Hematopoietic multipotent progenitor cell treated with erythropoietin and hydrocortisone succinate and interleukin-3 and kit ligand, for 4 days (in vitro differentiated cells): Measurements from ENCODE around the gene EAF1.
A peak's percentile ranks its signal among the peaks of the same experiment; 100 is the strongest.
"Not testable (repeated sequence)": the region's sequence is repeated elsewhere in the genome, so short reads cannot be mapped to it uniquely, and the experiment has no call there.

Experiments used
- DNase-seq: peaks from one replicate; pipeline ENCODE4 v3.0.0-alpha.2; 2015

EAF1 gene

GRCh38 chr3:15409239-15409638, 18.2 kb upstream of the EAF1 start:
- DNase-seq, result no peak

GRCh38 chr3:15409774-15410173, 17.6 kb upstream of the EAF1 start:
- DNase-seq, result no peak

DNA sequence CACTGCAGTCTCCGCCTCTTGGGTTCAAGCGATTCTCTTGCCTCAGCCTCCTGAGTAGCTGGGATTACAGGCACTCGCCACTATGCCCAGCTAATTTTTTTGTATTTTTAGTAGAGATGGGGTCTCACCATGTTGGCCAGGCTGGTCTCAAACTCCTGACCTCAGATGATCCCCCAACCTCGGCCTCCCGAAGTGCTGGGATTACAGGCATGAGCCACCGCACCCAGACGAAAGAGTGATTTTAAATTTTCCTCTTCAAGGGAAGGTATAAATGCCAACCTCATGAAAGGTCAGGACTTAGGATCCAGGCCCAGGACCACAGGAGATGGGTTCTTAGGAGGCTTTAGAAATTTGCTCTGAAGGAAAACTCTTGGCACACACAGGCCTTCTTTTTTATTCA, 16.4 kb upstream of the EAF1 start:
- not testable (repeated sequence) for DNase-seq

DNA sequence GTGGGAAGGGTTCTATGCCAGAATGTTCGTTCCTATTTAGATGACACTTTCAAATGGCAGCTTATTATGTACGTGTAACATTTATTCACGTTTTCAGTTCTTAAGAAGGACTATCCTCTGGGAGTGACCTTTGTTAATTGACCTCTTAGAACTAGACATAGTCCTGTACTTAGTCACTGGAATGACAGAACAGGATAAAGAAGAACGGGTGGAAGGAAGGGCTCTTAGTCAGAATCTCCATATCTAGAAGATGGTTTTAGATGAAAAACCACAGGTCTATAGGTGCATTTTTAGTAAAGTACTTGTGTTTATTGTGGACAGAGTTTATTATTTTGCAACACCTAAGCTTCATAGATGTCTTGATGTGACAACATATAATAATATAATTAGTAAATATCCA, 6.5 kb upstream of the EAF1 start:
- DNase-seq, result no peak

DNA sequence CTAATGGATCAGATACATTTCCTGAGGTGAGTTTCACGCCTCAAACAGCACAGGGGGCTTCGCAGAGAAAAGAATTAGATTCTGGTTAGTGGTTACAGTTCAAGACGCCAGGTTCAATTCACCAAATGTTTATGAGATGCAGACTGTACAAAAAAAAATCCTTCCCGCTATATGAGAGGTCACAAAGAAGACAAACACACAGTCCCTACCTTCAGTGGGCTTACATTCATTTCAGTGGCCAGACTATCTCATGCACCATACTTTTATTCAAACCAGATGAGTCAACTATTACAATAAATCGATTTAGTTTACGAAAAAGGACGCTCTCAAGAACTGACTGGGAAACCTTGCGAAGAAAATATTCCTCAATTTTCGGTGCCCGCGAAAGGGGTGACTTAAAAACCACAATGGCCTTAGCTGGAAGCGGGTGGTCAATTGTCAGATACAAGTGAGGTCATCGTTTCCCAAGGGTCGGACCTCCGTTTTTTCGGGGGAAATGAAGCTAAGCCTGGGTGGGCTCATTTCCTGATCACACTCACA, 749 bp upstream of the EAF1 start:
- no peak for DNase-seq

- DNase-seq, result peak; percentile 25
Measured at GRCh38 chr3:15427981-15428380, 583 bp downstream of the EAF1 start.

DNA sequence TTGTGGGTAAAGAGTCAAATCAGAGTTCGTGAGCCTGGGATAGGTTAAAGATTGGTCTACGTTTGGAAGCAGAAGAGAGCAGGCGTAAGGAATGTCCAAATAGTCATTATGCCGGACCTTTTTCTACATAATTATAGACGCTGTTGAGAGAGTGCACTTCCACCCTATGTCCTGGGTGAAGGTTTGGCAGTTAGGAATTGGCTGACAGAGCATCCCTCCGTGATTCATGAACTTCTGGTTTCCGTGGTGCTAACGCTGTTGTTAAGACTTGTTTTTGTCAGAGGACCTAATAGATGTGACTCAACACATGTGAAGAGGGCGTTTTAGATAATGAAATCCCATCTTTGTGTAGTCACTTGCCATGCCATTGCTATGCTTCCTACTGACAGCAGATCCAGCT, 1.1 kb downstream of the EAF1 start:
- DNase-seq, result peak; percentile 38

GRCh38 chr3:15429080-15429479, 1.7 kb downstream of the EAF1 start:
- no peak for DNase-seq

DNA sequence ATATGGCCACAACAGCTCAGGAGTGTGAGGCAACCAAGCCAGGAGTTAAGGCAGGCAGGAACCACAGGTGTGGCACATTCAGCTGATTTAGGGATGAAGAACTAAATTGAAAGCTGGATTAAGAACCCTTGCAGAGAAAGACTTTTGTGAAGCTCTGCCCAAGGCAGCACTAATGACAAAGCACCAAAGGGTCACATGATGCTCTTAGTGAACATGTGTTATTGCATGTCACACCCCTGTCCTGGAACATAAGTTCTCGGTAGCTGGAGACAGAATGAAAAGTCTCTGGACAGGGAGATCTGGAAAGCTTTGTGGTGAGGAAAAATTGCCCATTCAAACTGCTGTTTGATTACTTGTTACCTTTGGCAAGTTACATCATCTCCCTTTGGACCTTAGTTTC, 3.2 kb downstream of the EAF1 start:
- DNase-seq, result no peak

GRCh38 chr3:15431256-15431837, 3.9 kb downstream of the EAF1 start:
- DNase-seq, result no peak

- no peak for DNase-seq
Measured at GRCh38 chr3:15433531-15433930, 6.1 kb downstream of the EAF1 start.

- DNase-seq, result peak; percentile 18
Measured at GRCh38 chr3:15434756-15435155, 7.4 kb downstream of the EAF1 start.

DNA sequence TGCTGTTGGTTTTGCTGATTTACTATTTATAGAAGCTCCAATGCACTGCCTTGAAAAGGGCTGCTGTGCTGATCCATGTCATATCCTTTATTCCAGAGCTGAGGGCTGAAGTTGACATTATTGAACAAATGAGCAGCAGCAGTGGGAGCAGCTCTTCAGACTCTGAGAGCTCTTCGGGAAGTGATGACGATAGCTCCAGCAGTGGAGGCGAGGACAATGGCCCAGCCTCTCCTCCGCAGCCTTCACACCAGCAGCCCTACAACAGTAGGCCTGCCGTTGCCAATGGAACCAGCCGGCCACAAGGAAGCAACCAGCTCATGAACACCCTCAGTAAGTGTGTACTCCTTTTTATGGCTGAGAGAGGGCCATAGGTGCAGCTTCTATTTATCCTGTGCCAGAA, 8.8 kb downstream of the EAF1 start:
- no peak for DNase-seq

- peak; percentile 55 for DNase-seq
Measured at GRCh38 chr3:15438983-15439382, 11.6 kb downstream of the EAF1 start.

DNA sequence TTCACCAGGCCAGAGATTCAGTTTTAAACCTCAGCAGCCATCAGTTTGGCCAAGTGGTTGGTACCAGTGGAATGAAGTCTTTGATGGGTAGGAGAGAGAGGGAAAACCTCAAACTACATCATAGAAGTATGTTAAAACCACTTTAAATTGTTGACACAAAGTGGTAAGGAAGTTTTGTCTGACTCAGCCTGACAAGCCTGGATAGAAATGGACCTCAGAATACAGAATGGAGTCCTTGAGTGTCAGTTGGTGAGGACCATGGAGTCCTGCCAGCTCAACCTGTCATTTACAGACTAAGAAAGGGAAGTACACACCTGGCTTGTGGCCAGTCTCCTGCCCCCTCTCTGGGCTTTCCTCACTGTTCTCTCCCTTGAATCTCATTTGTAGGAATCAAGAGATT, 12.1 kb downstream of the EAF1 start:
- DNase-seq, result peak; percentile 28

GRCh38 chr3:15440891-15441290, 13.5 kb downstream of the EAF1 start:
- DNase-seq, result peak; percentile 66

- no peak for DNase-seq
Measured at GRCh38 chr3:15443826-15444524, 16.6 kb downstream of the EAF1 start.

- DNase-seq, result no peak
Measured at GRCh38 chr3:15449489-15450224, 22.3 kb downstream of the EAF1 start.

- DNase-seq, result no peak
Measured at GRCh38 chr3:15450438-15451215, 23.2 kb downstream of the EAF1 start.

GRCh38 chr3:15451216-15452113, 24.1 kb downstream of the EAF1 start:
- DNase-seq, result no peak

- DNase-seq, result no peak
Measured at GRCh38 chr3:15452156-15452555, 24.8 kb downstream of the EAF1 start.

DNA sequence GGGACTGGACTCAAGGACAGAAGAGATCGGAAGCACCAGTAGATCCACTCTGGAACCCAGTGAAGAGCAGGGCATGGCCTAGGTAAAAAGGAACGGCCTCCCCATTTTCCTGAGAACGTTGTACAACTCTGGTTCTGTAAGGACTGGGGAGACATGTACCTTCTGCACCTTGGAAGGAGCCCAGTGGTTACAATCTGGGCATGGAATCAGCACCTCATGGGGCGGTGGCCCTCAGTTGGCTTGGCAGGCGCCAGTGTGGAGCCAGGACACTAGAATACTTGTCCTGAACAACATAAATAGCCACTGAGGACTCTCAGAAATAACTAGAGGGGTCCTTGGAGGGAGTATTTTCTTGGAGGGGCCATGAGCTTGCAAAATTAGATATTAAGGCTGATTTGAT, 25.6 kb downstream of the EAF1 start:
- DNase-seq, result no peak
